CD4-positive, alpha-beta T cell (primary cell): Measurements from ENCODE around the gene RAB17. TPM values are rescaled to one million over a fixed set of nuclear protein-coding genes. Genes with fewer than 3 reads are reported as not detected.

ENCODE experiments used
- ATAC-seq: fragments of 200-7000 bp; cut with Tn5 transposase; one replicate; pipeline ENCODE4 v1.10.0; 2022; ENCODE audit warnings: mild to moderate bottlenecking; ENCODE audit not compliant: poor library complexity
- CTCF ChIA-PET: fragments of 350-600 bp; sonication (Branson Sonifier 250); formaldehyde crosslinking; loops from one replicate; lab custom pipeline; 2021; ENCODE audit warnings: antibody characterized with exemption, inconsistent platforms; lab: Charles Lee
- POLR2A ChIA-PET: fragments of 350-600 bp; sonication (Branson Sonifier 250); formaldehyde crosslinking; loops from one replicate; lab custom pipeline; 2021; ENCODE audit warnings: antibody characterized with exemption, inconsistent platforms; lab: Charles Lee
- DNase-seq, 14 experiments: peaks; one replicate each; pipeline ENCODE4 v3.0.0-alpha.2; 2013 to 2020; ENCODE audit warnings: mixed read lengths in 2 of 14
- H3K27ac ChIP-seq, 2 donors: one replicate each; pipeline versions ENCODE4 v1.5.1 to v1.7.0; 2013; ENCODE audit warnings: low read length in 2 of 2, low read depth in 1 of 2, mild to moderate bottlenecking in 1 of 2
- H3K27me3 ChIP-seq, 2 experiments: 1 replicate in 1 of 2; 2 replicates in 1 of 2; pipeline versions ENCODE4 v1.6.1 to v1.7.0; 2013; ENCODE audit warnings: low read length in 2 of 2, control low read depth in 1 of 2, mild to moderate bottlenecking in 1 of 2, moderate library complexity in 1 of 2; ENCODE audit not compliant: insufficient read depth in 2 of 2, control insufficient read depth in 1 of 2
- H3K36me3 ChIP-seq: one replicate; pipeline ENCODE4 v1.6.1; 2013; ENCODE audit warnings: low read length, control low read depth; ENCODE audit not compliant: insufficient read depth
- H3K4me1 ChIP-seq: one replicate; pipeline ENCODE4 v1.6.1; 2013; ENCODE audit warnings: low read length, control low read depth; ENCODE audit not compliant: insufficient read depth
- H3K4me3 ChIP-seq: one replicate; pipeline ENCODE4 v1.5.1; 2013; ENCODE audit warnings: mild to moderate bottlenecking, low read length, moderate library complexity
- H3K9me3 ChIP-seq, 2 experiments: 1 replicate in 1 of 2; 2 replicates in 1 of 2; pipeline versions ENCODE4 v1.6.1 to v1.7.0; 2013; ENCODE audit warnings: low read length in 2 of 2, mild to moderate bottlenecking in 2 of 2, control low read depth in 1 of 2, moderate library complexity in 1 of 2; ENCODE audit not compliant: control insufficient read depth in 1 of 2, insufficient read depth in 1 of 2
- H3K27ac Mint-ChIP-seq: one replicate; pipeline ENCODE4 v1.8.0; 2020; ENCODE audit warnings: mixed read lengths
- H3K27me3 Mint-ChIP-seq: one replicate; pipeline ENCODE4 v1.8.0; 2021; ENCODE audit warnings: mixed read lengths
- H3K36me3 Mint-ChIP-seq: one replicate; pipeline ENCODE4 v1.8.0; 2021; ENCODE audit warnings: low read depth, mixed read lengths
- H3K4me1 Mint-ChIP-seq: one replicate; pipeline ENCODE4 v1.8.0; 2021; ENCODE audit warnings: low read depth, mixed read lengths
- H3K4me3 Mint-ChIP-seq: one replicate; pipeline ENCODE4 v1.8.0; 2020; ENCODE audit warnings: mild to moderate bottlenecking, mixed read lengths
- H3K9me3 Mint-ChIP-seq: one replicate; pipeline ENCODE4 v1.8.0; 2020; ENCODE audit warnings: mixed read lengths
- intact Hi-C, 2 experiments: fragments of 100-400 bp; cut with DNase I in 1 of 2; cut with micrococcal nuclease in 1 of 2; formaldehyde crosslinking; loops; one replicate each; pipeline versions ENCODE4 v1.15.1 to v1.9.0; 2023 to 2025; cut with DNase I, micrococcal nuclease
- total RNA-seq, 174 experiments: library from RNA in 2 of 174; stranded (reverse) in 2 of 174; gene quantifications; one replicate each; pipeline ENCODE4 v1.2.3 and lab custom pipeline; 2021 to 2026
- TF ChIP-seq, protein P1 (sequence below): fragments of 200-600 bp; IDR thresholded peaks from one replicate; pipeline ENCODE4 v1.8.0; 2022; ENCODE audit warnings: antibody characterized with exemption, mild to moderate bottlenecking

Gene RAB17
- total RNA-seq, 2 experiments from 2014 or later, result not detected

DNA sequence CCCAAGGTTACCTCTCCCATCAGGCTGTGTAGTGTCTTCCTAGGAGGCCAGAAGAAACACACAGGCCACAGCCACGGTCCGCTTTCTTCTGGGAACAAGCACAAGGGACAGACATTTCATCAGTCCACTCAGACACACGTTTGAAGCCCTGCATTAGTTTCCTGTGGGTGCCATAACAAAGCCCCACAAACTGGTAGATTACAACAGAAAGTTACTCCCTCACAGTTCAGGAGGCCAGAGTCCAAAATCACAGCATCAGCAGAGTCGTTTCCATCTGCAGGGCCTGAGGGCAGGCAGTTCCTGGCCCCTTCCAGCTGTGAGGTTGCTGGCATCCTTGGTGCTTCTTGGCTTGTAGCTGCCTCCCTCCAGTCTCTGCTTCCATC, 32.9 kb downstream of the RAB17 start:
- H3K27me3 Mint-ChIP-seq, result peaks cover 13% of the 10 kb centered on the region
- H3K27me3 ChIP-seq, result peaks cover 0 to 4% of the 10 kb centered on the region in 2 experiments
- no peaks in the 10 kb centered on the region for H3K36me3 ChIP-seq
- POLR2A ChIA-PET, result interaction anchor here (0.7 kb wide), 1 partner anchor 45 kb away, joined by 4 read pairs; no protein-coding TSS in a partner anchor
- TF ChIP-seq, protein P1, sequence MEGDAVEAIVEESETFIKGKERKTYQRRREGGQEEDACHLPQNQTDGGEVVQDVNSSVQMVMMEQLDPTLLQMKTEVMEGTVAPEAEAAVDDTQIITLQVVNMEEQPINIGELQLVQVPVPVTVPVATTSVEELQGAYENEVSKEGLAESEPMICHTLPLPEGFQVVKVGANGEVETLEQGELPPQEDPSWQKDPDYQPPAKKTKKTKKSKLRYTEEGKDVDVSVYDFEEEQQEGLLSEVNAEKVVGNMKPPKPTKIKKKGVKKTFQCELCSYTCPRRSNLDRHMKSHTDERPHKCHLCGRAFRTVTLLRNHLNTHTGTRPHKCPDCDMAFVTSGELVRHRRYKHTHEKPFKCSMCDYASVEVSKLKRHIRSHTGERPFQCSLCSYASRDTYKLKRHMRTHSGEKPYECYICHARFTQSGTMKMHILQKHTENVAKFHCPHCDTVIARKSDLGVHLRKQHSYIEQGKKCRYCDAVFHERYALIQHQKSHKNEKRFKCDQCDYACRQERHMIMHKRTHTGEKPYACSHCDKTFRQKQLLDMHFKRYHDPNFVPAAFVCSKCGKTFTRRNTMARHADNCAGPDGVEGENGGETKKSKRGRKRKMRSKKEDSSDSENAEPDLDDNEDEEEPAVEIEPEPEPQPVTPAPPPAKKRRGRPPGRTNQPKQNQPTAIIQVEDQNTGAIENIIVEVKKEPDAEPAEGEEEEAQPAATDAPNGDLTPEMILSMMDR, result no peak
- H3K4me3 Mint-ChIP-seq, result no peak overlapping the region
- CTCF ChIA-PET, result no interaction called here
- no peaks in the 10 kb centered on the region for H3K4me1 ChIP-seq
- no peaks in the 10 kb centered on the region for H3K36me3 Mint-ChIP-seq
- no peak overlapping the region for H3K27ac ChIP-seq
- no peak overlapping the region for H3K4me3 ChIP-seq
- peaks cover 3% of the 10 kb centered on the region for H3K9me3 Mint-ChIP-seq
- H3K27ac Mint-ChIP-seq, result no peak overlapping the region
- ATAC-seq (no peak), DNase-seq (no peak)
- intact Hi-C loops, result no loop called here
- H3K4me1 Mint-ChIP-seq, result peaks cover 12% of the 10 kb centered on the region
- H3K9me3 ChIP-seq, result peaks cover 7 to 12% of the 10 kb centered on the region in 2 experiments

DNA sequence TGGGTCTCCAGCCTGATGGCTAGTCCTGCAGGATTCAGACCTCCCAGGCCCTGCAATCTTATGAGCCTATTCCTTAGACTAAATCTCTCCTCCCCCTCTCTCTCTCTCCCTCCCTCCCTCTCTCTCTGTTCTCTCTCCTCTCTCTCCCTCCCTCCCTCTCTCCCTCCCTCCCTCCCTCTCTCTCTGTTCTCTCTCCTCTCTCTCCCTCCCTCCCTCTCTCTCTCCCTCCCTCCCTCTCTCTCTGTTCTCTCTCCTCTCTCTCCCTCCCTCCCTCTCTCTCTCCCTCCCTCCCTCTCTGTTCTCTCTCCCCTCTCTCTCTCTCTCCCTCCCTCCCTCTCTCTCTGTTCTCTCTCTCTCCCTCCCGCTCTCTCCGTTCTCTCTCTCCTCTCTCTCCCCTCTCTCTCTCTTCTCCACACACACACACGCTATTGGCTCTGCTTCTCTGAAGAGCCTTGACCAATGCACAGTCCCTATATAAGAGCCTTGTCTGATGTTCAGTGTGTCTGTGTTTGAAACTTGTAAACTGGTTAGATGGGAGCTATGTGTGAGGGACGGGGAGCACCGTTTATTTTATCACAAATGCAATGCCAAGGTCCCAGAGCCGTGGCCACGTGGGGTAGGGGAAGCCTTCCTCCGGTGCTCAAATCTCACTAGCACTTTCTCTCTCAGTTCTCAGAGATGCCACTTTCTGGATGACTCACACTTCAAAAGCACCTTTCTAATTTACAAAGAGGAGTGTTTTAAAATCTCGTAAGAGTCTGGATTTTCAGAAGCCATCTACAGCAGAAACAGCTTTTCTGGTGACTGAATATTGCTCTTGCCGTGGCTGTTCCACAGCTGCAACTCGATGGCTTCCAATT, 33.5 kb downstream of the RAB17 start:
- Mint-ChIP-seq H3K9me3 (peaks cover 3% of the 10 kb centered on the region), H3K4me1 (peaks cover 12% of the 10 kb centered on the region), H3K27me3 (peaks cover 10% of the 10 kb centered on the region), H3K27ac (no peak overlapping the region), H3K4me3 (no peak overlapping the region), H3K36me3 (no peaks in the 10 kb centered on the region)
- TF ChIP-seq, protein P1, result no peak
- ChIA-PET POLR2A (no interaction called here), CTCF (interaction anchor here (2.7 kb wide), 1 partner anchor 15 kb away, joined by 10 read pairs; no protein-coding TSS in a partner anchor)
- peaks cover 0 to 4% of the 10 kb centered on the region in 2 experiments for H3K27me3 ChIP-seq
- ATAC-seq, result peak; percentile 64
- DNase-seq, result peak in 8 of 14 experiments; percentile 8 to 34 (median 13)
- H3K9me3 ChIP-seq, result peaks cover 7 to 12% of the 10 kb centered on the region in 2 experiments
- no peak overlapping the region for H3K4me3 ChIP-seq
- H3K4me1 ChIP-seq, result no peaks in the 10 kb centered on the region
- intact Hi-C loops, result no loop called here
- H3K27ac ChIP-seq, result no peak overlapping the region
- H3K36me3 ChIP-seq, result no peaks in the 10 kb centered on the region

DNA sequence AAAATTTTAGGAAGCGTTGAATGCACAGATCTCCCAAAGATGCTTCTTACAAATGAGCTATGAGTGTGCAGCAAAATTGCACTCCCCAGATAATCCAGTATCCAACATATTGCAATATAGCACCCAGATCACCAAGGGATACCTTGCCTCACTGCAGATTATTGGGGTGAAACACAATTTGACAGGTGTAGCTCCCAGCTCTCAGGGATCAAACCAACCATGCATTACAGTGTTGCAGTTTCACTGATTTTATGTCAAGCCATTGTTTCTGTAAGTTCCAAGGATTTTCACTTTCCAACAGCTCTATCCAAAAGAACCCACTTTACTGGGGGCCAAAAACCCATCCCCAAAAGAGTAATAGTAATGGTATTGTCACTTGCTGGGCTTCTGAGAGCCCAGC, 35.0 kb downstream of the RAB17 start:
- Mint-ChIP-seq H3K4me3 (no peak overlapping the region), H3K4me1 (peaks cover 12% of the 10 kb centered on the region), H3K9me3 (peaks cover 3% of the 10 kb centered on the region), H3K27me3 (peaks cover 10% of the 10 kb centered on the region), H3K36me3 (no peaks in the 10 kb centered on the region), H3K27ac (no peak overlapping the region)
- CTCF ChIA-PET, result interaction anchor here (1.0 to 2.7 kb wide), 2 partner anchors 16 to 43 kb away, joined by 5 to 10 read pairs; no protein-coding TSS in a partner anchor
- Histone ChIP-seq H3K4me3 (no peak overlapping the region), H3K36me3 (no peaks in the 10 kb centered on the region), H3K9me3 (peaks cover 7 to 12% of the 10 kb centered on the region in 2 experiments), H3K27ac (no peak overlapping the region), H3K4me1 (no peaks in the 10 kb centered on the region), H3K27me3 (peaks cover 0 to 4% of the 10 kb centered on the region in 2 experiments)
- ATAC-seq, result no peak
- DNase-seq, result no peak
- POLR2A ChIA-PET, result no interaction called here
- intact Hi-C loops, result no loop called here
- TF ChIP-seq, protein P1, result no peak
